Testis (tissue), 3 donors: ENCODE results near the gene LMNTD2. TPM values are rescaled to one million over a fixed set of nuclear protein-coding genes. Genes with fewer than 3 reads are reported as not detected.

ENCODE experiments used
- DNase-seq: peaks from one replicate; pipeline ENCODE4 v3.0.0-alpha.2; 2019
- H3K27ac ChIP-seq, 2 donors: fragments of 200-600 bp; sonication (generic); one replicate each; pipeline ENCODE4 v1.5.1; 2019
- H3K27me3 ChIP-seq: fragments of 200-600 bp; sonication (generic); one replicate; pipeline ENCODE4 v1.5.1; 2019
- H3K36me3 ChIP-seq: fragments of 200-600 bp; sonication (generic); one replicate; pipeline ENCODE4 v1.5.1; 2017; ENCODE audit warnings: low read depth; ENCODE audit errors: missing control alignments
- H3K4me1 ChIP-seq: fragments of 200-600 bp; sonication (generic); one replicate; pipeline ENCODE4 v1.5.1; 2019
- H3K4me3 ChIP-seq, 2 donors: fragments of 200-600 bp; sonication (generic); one replicate each; pipeline ENCODE4 v1.5.1; 2017 to 2019
- H3K9me3 ChIP-seq: fragments of 200-600 bp; sonication (generic); one replicate; pipeline ENCODE4 v1.5.1; 2017
- CTCF ChIP-seq, 3 experiments: fragments of 450-650 bp in 2 of 3; fragments of 200-600 bp in 1 of 3; sonication (generic) in 1 of 3; IDR thresholded peaks; one replicate each; pipeline ENCODE4 v1.5.1; 2016 to 2019; ENCODE audit warnings: antibody characterized with exemption in 3 of 3, mild to moderate bottlenecking in 2 of 3, moderate library complexity in 1 of 3
- POLR2A ChIP-seq: fragments of 450-650 bp; IDR thresholded peaks from one replicate; pipeline ENCODE4 v1.6.1; 2017; ENCODE audit warnings: antibody characterized with exemption, mild to moderate bottlenecking, moderate library complexity
- WGBS, 2 donors: methylation state at CpG; one replicate each; pipeline ENCODE4 v1.1.5; 2018; 5-methylcytosine and 5-hydroxymethylcytosine counted together
- intact Hi-C: fragments of 100-400 bp; cut with DNase I; formaldehyde crosslinking; loops from one replicate; pipeline ENCODE4 v1.15.1; 2023; ENCODE audit warnings: low total_unique reads
- polyA plus RNA-seq: library from polyadenylated mRNA; stranded (reverse); fragments of 350-450 nt; fragmentation: Illumina TruSeq; extraction: RNeasy Lipid Tissue Mini Kit (QIAGEN cat#74804); gene quantifications from one replicate; pipeline ENCODE4 v1.2.3, GENCODE V29; 2014; ENCODE audit warnings: low read depth, low replicate concordance; ENCODE audit not compliant: insufficient read depth
- total RNA-seq, 2 donors: library from RNA; depleted of rRNA; stranded (reverse); fragments of >200 nt; gene quantifications; one replicate each; pipeline ENCODE4 v1.2.3, GENCODE V29; 2016

Gene LMNTD2
- total and polyA plus RNA-seq, 3 donors from 2014 or later, result 26.1 to 59.9 (median 29.2) TPM

DNA sequence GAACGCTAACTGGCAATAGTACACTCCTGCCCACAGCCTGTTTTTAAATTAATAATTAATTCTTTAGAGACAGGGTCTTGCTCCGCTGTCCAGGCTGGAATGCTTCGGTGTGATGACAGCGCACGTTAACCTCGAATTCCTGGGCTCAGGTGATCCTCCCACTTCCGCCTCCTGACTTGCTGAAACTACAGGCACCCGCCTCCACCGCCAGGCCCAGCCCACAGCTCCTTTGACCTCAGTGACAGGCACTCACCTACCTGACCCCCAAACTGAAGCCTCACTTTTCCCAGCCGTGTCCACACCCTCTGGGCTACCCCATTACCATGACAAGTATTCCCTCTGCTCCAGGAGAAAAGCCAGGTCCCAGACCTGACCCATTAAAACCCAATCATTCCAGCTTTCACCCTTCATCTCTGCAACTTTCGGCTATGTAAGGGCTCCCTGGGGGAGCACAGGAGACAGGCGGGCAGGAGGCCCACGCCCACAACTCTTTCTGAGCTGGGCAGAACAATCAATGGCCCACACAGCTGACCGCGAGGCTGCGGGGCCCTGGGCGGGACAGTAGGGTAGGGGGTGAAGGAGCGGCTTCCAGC lies 730 bp downstream of the LMNTD2 start:
- Histone ChIP-seq H3K36me3 (no peaks in the 10 kb centered on the region), H3K27me3 (no peaks in the 10 kb centered on the region), H3K4me1 (peaks cover 5% of the 10 kb centered on the region), H3K9me3 (no peaks in the 10 kb centered on the region), H3K27ac (no peak overlapping the region), H3K4me3 (peak overlapping the region; percentile 67 to 69)
- 77 to 78% methylated on average over 10 to 18 of the region's 18 CpGs for WGBS, 2 donors
- no peak for DNase-seq
- TF ChIP-seq POLR2A, result no peak
- no peak for TF ChIP-seq CTCF (IDR thresholded peaks at IDR 0.05)
- intact Hi-C loops, result loop anchor here (10.0 kb wide), 1 partner anchor 165 kb away; no protein-coding TSS in a partner anchor

DNA sequence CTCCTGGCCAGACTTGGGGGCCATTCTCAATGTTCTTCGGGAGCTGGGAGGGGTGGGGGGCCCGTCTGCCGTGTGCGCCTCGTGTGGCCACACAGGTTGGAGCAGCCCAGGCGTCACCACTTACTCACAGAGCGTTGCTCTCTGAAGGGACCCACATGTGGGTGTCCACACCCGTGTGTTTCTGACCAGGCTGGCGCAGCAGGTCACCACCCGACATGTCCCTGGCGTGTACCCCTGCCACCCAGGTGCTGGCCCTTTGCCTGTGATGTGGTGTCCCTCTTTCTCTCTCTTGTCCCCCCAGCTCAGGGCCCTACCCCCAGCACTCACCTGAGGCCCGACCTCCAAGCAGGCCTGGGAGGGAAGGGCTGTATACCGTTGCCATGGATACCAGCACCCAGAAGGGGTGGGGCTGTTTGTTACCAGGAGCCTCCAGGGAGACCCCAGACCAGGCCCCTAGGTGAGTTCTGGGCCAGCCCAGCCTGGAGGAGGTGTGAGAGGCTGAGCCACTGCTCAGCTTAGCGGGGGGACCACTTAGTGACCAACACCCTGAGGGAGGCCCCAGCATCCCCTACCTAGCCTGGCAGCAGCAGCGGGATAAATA lies 1.4 kb downstream of the LMNTD2 start:
- Histone ChIP-seq H3K9me3 (no peaks in the 10 kb centered on the region), H3K27ac (no peak overlapping the region), H3K27me3 (no peaks in the 10 kb centered on the region), H3K4me1 (peaks cover 12% of the 10 kb centered on the region), H3K36me3 (no peaks in the 10 kb centered on the region), H3K4me3 (no peak overlapping the region)
- DNase-seq, result no peak
- no peak for TF ChIP-seq CTCF (IDR thresholded peaks at IDR 0.05)
- TF ChIP-seq POLR2A, result no peak
- intact Hi-C loops, result loop anchor here (10.0 kb wide), 1 partner anchor 166 kb away; no protein-coding TSS in a partner anchor
- WGBS, 2 donors, result 82 to 94% methylated on average over 2 to 15 of the region's 15 CpGs

- no peaks in the 10 kb centered on the region for H3K27me3 ChIP-seq
- H3K36me3 ChIP-seq, result no peaks in the 10 kb centered on the region
- 87 to 89% methylated on average over 16 to 17 of the region's 20 CpGs for WGBS, 2 donors
- H3K27ac ChIP-seq, result no peak overlapping the region
- H3K4me1 ChIP-seq, result peaks cover 12% of the 10 kb centered on the region
- no peaks in the 10 kb centered on the region for H3K9me3 ChIP-seq
- TF ChIP-seq CTCF (IDR thresholded peaks at IDR 0.05) (no peak), POLR2A (no peak)
- intact Hi-C loops, result loop anchor here (10.0 kb wide), 1 partner anchor 166 kb away; no protein-coding TSS in a partner anchor
- no peak overlapping the region for H3K4me3 ChIP-seq
- no peak for DNase-seq
Observed at GRCh38 chr11:558503-558902, 2.0 kb downstream of the LMNTD2 start.

DNA sequence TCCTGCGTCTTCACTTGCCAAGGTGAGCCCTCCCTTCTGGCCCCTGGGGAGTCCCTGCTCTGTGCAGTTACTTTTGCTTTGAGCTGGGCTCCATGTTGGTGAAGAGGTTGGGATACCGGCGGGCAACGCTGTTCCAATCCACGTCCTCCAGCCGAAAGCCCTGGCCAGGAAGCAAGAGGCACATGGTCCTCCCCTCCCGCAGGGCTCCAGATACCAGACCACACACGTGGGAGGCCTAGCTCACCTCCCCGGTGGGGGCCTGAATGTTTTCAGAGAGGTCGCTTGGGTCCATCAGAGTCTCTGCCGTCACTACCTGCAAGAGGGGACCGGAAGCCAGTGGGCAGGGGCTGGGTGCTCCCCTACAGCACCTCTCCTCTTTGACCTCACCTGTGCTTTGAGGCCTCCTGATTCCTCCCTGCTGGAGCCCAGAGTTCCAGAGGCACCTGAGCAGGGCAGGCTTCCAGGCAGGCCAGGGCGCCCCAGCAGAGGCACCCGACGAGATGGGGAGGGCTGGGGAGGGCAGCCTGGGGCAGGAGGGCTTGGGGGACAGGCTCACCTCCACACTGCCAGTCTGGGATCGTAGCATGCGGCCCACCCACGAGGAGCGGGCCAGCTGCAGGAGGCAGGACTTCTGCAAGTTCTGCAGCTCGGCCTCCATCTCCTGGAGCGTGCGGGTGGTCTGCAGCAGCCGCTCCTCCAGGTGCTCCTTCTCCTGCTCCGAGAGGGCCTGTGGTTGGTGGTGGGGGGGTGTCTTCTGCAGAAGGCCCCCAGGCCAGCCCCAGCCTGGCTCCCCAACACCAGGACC lies 3.0 kb downstream of the LMNTD2 start:
- H3K9me3 ChIP-seq, result no peaks in the 10 kb centered on the region
- no peak for TF ChIP-seq POLR2A
- TF ChIP-seq CTCF (IDR thresholded peaks at IDR 0.05), result no peak
- DNase-seq, result no peak
- no peak overlapping the region for H3K4me3 ChIP-seq
- H3K27ac ChIP-seq, result no peak overlapping the region
- 79 to 100% methylated on average over 2 to 24 of the region's 24 CpGs for WGBS, 2 donors
- intact Hi-C loops, result loop anchor here (10.0 kb wide), 1 partner anchor 167 kb away; no protein-coding TSS in a partner anchor
- no peaks in the 10 kb centered on the region for H3K27me3 ChIP-seq
- H3K4me1 ChIP-seq, result peaks cover 12% of the 10 kb centered on the region
- no peaks in the 10 kb centered on the region for H3K36me3 ChIP-seq
